Neutrophil (primary cell): Measurements from ENCODE around the gene THEMIS2.

Source experiments
- H3K27ac ChIP-seq: fragments of 200-600 bp; sonication (generic); 2 replicates; pipeline ENCODE4 v1.5.1; 2016; ENCODE audit warnings: mild to moderate bottlenecking, moderate library complexity
- H3K27me3 ChIP-seq: fragments of 200-600 bp; sonication (generic); 2 replicates; pipeline ENCODE4 v1.6.0; 2016; ENCODE audit warnings: mild to moderate bottlenecking
- H3K36me3 ChIP-seq: fragments of 200-600 bp; sonication (generic); 2 replicates; pipeline ENCODE4 v1.5.1; 2017
- H3K4me1 ChIP-seq, 2 experiments: fragments of 200-600 bp in 1 of 2; sonication (generic) in 1 of 2; 1 replicate in 1 of 2; 2 replicates in 1 of 2; pipeline versions ENCODE4 v1.5.1 to v1.6.1; 2013 to 2016; ENCODE audit warnings: low read depth in 1 of 2, low read length in 1 of 2, mild to moderate bottlenecking in 1 of 2, moderate library complexity in 1 of 2; ENCODE audit not compliant: control insufficient read depth in 1 of 2, insufficient read depth in 1 of 2
- H3K4me3 ChIP-seq, 2 experiments: fragments of 200-600 bp in 1 of 2; sonication (generic) in 1 of 2; 1 replicate in 1 of 2; 2 replicates in 1 of 2; pipeline ENCODE4 v1.5.1; 2013 to 2016; ENCODE audit warnings: low read depth in 1 of 2, low read length in 1 of 2, mild to moderate bottlenecking in 1 of 2, moderate library complexity in 1 of 2
- H3K9me3 ChIP-seq: fragments of 200-600 bp; sonication (generic); 2 replicates; pipeline ENCODE4 v1.5.1; 2016
- CTCF ChIP-seq: fragments of 200-600 bp; sonication (generic); IDR thresholded peaks from 2 replicates; pipeline ENCODE4 v1.5.1; 2016; ENCODE audit warnings: antibody characterized with exemption

The THEMIS2 gene

GRCh38 chr1:27915082-27915575 lies 42.8 kb downstream of the THEMIS2 start:
- Histone ChIP-seq H3K27ac (peak overlapping the region; percentile 92), H3K4me1 (peaks cover 14 to 17% of the 10 kb centered on the region in 2 experiments), H3K27me3 (no peaks in the 10 kb centered on the region), H3K4me3 (peak overlapping the region; percentile 80 to 82), H3K9me3 (no peaks in the 10 kb centered on the region), H3K36me3 (peaks cover 15% of the 10 kb centered on the region)
- no peak for TF ChIP-seq CTCF

- no peak overlapping the region for H3K27ac ChIP-seq
- H3K4me1 ChIP-seq, result no peaks in the 10 kb centered on the region
- H3K36me3 ChIP-seq, result no peaks in the 10 kb centered on the region
- TF ChIP-seq CTCF, result no peak
- H3K27me3 ChIP-seq, result no peaks in the 10 kb centered on the region
- H3K9me3 ChIP-seq, result no peaks in the 10 kb centered on the region
- H3K4me3 ChIP-seq, result no peak overlapping the region
Observed at GRCh38 chr1:27922272-27922671, 49.9 kb downstream of the THEMIS2 start.

- Histone ChIP-seq H3K4me3 (no peak overlapping the region), H3K36me3 (no peaks in the 10 kb centered on the region), H3K9me3 (no peaks in the 10 kb centered on the region), H3K27ac (no peak overlapping the region), H3K27me3 (no peaks in the 10 kb centered on the region), H3K4me1 (peaks cover 11 to 14% of the 10 kb centered on the region in 2 experiments)
- no peak for TF ChIP-seq CTCF
Observed at GRCh38 chr1:27928216-27928954, 56.0 kb downstream of the THEMIS2 start.

GRCh38 chr1:27931184-27931583 lies 58.8 kb downstream of the THEMIS2 start:
- H3K27ac ChIP-seq, result peak overlapping the region; percentile 67
- H3K4me3 ChIP-seq, result no peak overlapping the region
- H3K9me3 ChIP-seq, result no peaks in the 10 kb centered on the region
- peaks cover 6% of the 10 kb centered on the region for H3K27me3 ChIP-seq
- H3K36me3 ChIP-seq, result no peaks in the 10 kb centered on the region
- peaks cover 24 to 31% of the 10 kb centered on the region in 2 experiments for H3K4me1 ChIP-seq
- TF ChIP-seq CTCF, result no peak

- Histone ChIP-seq H3K4me1 (peaks cover 24 to 31% of the 10 kb centered on the region in 2 experiments), H3K9me3 (no peaks in the 10 kb centered on the region), H3K4me3 (no peak overlapping the region), H3K36me3 (no peaks in the 10 kb centered on the region), H3K27me3 (peaks cover 6% of the 10 kb centered on the region), H3K27ac (peak overlapping the region; percentile 67)
- no peak for TF ChIP-seq CTCF
Observed at GRCh38 chr1:27931759-27932158, 59.4 kb downstream of the THEMIS2 start.
